ENCODE data around the gene CFAP46.

Gene CFAP46

DNA sequence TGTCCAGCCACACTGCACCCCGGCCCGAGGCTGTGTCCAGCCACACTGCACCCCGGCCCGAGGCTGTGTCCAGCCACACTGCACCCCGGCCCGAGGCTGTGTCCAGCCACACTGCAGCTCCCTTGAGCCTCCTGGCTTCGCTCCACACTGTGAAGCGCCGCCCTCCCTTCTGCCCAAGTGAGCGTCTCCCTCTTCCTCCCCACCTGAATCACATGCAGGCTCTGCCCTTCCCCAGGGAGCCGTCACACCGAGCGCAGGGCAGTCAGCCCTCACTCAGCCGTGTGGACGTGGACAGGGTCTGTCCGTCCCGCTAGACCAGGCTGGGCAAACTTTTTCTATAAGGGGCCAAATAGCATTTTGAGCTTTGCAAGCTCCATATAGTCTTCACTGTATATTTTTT lies 27.6 kb downstream of the CFAP46 start:
- Histone ChIP-seq H3K79me2 (ENCODE audit: insufficient read depth, low read length) (no peaks in the 10 kb centered on the region), H3K9me3 (ENCODE audit: insufficient read depth, low read length, severe bottlenecking) (no peaks in the 10 kb centered on the region), H3K36me3 (ENCODE audit: insufficient read depth, low read length) (no peaks in the 10 kb centered on the region), H3K27ac (ENCODE audit: low read length) (no peak overlapping the region), H3K4me3 (ENCODE audit: low read depth in 1 of 2, low read length in 2 of 2) (no peak overlapping the region), H2AFZ (ENCODE audit: low read depth, low read length) (no peak overlapping the region), H3K4me1 (ENCODE audit: insufficient read depth, low read length) (no peaks in the 10 kb centered on the region), H3K9ac (ENCODE audit: low read depth, low read length) (no peak overlapping the region), H3K4me2 (ENCODE audit: insufficient read depth, low read length) (no peak overlapping the region), H3K27me3 (ENCODE audit: insufficient read depth, low read length, poor library complexity) (no peaks in the 10 kb centered on the region), H4K20me1 (ENCODE audit: insufficient read depth, low read length) (0 out of 2 replicates have a peak, but pooled peaks cover 5% of the 10 kb centered on the region)
- ATAC-seq (ENCODE audit: insufficient read depth, low read depth) = no peak
- TF ChIP-seq EZH2 (IDR thresholded peaks at IDR 0.05; ENCODE audit: borderline replicate concordance, low read depth, low read length, severe bottlenecking) (no peak), CTCF (IDR thresholded peaks at IDR 0.05; ENCODE audit: borderline replicate concordance, extremely low read depth, low read length, poor library complexity, severe bottlenecking) (no peak)
- DNase-seq = no peak

- ATAC-seq (ENCODE audit: insufficient read depth, low read depth) (no peak), DNase-seq (no peak)
- H4K20me1 ChIP-seq (ENCODE audit: insufficient read depth, low read length) = 0 out of 2 replicates have a peak, but pooled peaks cover 1% of the 10 kb centered on the region
- H3K9ac ChIP-seq (ENCODE audit: low read depth, low read length) = no peak overlapping the region
- H3K36me3 ChIP-seq (ENCODE audit: insufficient read depth, low read length) = no peaks in the 10 kb centered on the region
- no peaks in the 10 kb centered on the region for H3K79me2 ChIP-seq (ENCODE audit: insufficient read depth, low read length)
- H3K9me3 ChIP-seq (ENCODE audit: insufficient read depth, low read length, severe bottlenecking) = no peaks in the 10 kb centered on the region
- no peaks in the 10 kb centered on the region for H3K27me3 ChIP-seq (ENCODE audit: insufficient read depth, low read length, poor library complexity)
- H3K4me3 ChIP-seq (ENCODE audit: low read depth in 1 of 2, low read length in 2 of 2) = no peak overlapping the region
- H3K4me1 ChIP-seq (ENCODE audit: insufficient read depth, low read length) = no peaks in the 10 kb centered on the region
- no peak for TF ChIP-seq CTCF (IDR thresholded peaks at IDR 0.05; ENCODE audit: borderline replicate concordance, extremely low read depth, low read length, poor library complexity, severe bottlenecking)
- no peak for TF ChIP-seq EZH2 (IDR thresholded peaks at IDR 0.05; ENCODE audit: borderline replicate concordance, low read depth, low read length, severe bottlenecking)
- no peak overlapping the region for H2AFZ ChIP-seq (ENCODE audit: low read depth, low read length)
- H3K4me2 ChIP-seq (ENCODE audit: insufficient read depth, low read length) = no peak overlapping the region
- no peak overlapping the region for H3K27ac ChIP-seq (ENCODE audit: low read length)
Measured at GRCh38 chr10:132913559-132914115, 28.7 kb downstream of the CFAP46 start.

DNA sequence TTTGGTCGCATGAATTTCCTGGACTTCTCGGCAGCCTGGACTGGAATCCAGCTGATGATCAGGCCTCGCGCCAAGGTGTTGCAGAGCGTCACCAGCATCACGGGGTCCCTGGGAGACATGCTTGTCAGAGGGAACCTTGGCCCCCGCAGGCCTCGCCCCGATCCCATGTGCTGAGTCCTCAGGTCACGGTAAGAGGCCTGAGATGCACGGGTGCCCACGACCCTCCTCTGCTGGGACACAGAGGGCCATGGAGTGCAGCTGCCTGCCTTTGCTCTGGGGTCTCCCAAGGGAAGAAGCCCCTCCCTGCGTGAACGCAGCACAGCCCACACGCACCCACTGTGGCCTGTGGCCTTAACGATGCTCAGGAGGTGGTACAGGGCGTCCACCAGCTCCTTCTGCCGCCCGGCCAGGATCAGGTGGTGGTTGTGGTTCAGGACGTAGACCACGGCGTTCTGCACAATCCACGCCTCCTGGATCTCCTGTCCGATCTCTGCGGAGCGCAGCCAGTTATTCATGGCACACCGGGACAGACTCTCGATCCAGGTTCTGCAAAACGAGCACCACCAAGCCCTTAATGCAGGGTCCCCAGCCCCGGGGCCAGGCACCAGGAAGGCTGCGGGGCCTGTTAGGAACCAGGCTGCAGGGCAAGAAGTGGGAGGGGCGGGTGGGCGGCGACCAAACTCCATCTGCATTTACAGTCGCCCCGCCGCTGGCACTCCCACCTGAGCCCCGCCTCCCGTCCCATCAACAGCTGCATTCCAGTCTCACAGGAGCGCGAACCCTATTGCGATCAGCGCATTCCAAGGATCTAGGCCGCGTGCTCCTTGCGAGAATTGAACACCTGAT lies 29.4 kb downstream of the CFAP46 start:
- no peak for TF ChIP-seq CTCF (IDR thresholded peaks at IDR 0.05; ENCODE audit: borderline replicate concordance, extremely low read depth, low read length, poor library complexity, severe bottlenecking)
- TF ChIP-seq EZH2 (IDR thresholded peaks at IDR 0.05; ENCODE audit: borderline replicate concordance, low read depth, low read length, severe bottlenecking) = no peak
- no peaks in the 10 kb centered on the region for H3K9me3 ChIP-seq (ENCODE audit: insufficient read depth, low read length, severe bottlenecking)
- no peak overlapping the region for H3K9ac ChIP-seq (ENCODE audit: low read depth, low read length)
- ATAC-seq (ENCODE audit: insufficient read depth, low read depth) (no peak), DNase-seq (no peak)
- H3K4me1 ChIP-seq (ENCODE audit: insufficient read depth, low read length) = no peaks in the 10 kb centered on the region
- H3K27ac ChIP-seq (ENCODE audit: low read length) = no peak overlapping the region
- no peak overlapping the region for H3K4me2 ChIP-seq (ENCODE audit: insufficient read depth, low read length)
- H3K36me3 ChIP-seq (ENCODE audit: insufficient read depth, low read length) = no peaks in the 10 kb centered on the region
- no peaks in the 10 kb centered on the region for H4K20me1 ChIP-seq (ENCODE audit: insufficient read depth, low read length)
- H2AFZ ChIP-seq (ENCODE audit: low read depth, low read length) = no peak overlapping the region
- no peaks in the 10 kb centered on the region for H3K79me2 ChIP-seq (ENCODE audit: insufficient read depth, low read length)
- no peak overlapping the region for H3K4me3 ChIP-seq (ENCODE audit: low read depth in 1 of 2, low read length in 2 of 2)
- no peaks in the 10 kb centered on the region for H3K27me3 ChIP-seq (ENCODE audit: insufficient read depth, low read length, poor library complexity)
